ENCODE measurements around the gene OR10R2.

OR10R2 gene

DNA sequence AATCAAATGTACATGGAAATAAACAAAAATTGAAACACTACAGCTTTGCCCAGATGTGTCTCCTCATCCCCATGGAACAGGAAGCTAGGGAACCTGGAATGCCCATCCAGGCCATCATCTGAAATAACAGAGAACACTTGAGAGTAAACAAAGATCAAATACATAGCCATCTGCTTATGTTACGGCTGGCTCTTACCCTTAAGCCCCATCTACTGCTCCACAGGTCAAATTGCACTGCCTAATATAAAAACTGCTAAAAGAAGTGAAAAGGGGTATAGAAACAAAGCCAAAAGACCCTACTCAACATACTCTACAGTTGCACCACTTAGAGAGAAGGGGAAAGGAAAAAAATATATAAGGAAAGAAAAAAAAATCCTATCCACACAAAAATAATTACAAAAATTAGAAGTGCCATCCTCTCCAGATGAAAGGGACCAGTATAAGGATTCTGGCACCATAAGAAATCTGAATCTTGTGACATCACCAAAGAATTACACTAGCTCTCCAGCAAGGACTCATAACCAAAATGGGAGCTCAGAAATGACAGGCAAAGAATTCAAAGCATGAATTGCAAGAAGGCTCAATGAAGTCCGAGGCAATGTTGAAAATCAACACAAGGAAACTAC, 55.3 kb downstream of the OR10R2 start:
- no peak for DNase-seq (ENCODE audit: low read depth)
